MCF 10A (cell line): ENCODE data around the gene GBA3. TPM values are rescaled to one million over a fixed set of nuclear protein-coding genes. Genes with fewer than 3 reads are reported as not detected.

Experiments
- BruUV-seq: library from RNA; stranded (reverse); fragments of 400-500 nt; replicated peaks from 2 replicates; lab custom pipeline; 2021; lab: Mats Ljungman, UMichigan
- CTCF ChIA-PET: fragments of 300-600 bp; sonication (Branson Sonifier 250); formaldehyde crosslinking; extraction: SDS; loops from one replicate; lab custom pipeline; 2021; ENCODE audit warnings: antibody characterized with exemption, inconsistent platforms; lab: Yijun Ruan, JAX
- POLR2A ChIA-PET: fragments of 300-600, 350-650 bp; sonication (Branson Sonifier 250); formaldehyde crosslinking; extraction: SDS; loops from one replicate; lab custom pipeline; 2020; ENCODE audit warnings: antibody characterized with exemption, inconsistent platforms; lab: Yijun Ruan, JAX
- DNase-seq: peaks from one replicate; pipeline ENCODE4 v3.0.0-alpha.2; 2018; ENCODE audit not compliant: unreplicated experiment
- H3K27ac Mint-ChIP-seq: one replicate; pipeline ENCODE4 v1.8.0; 2022; ENCODE audit warnings: mild to moderate bottlenecking, low read depth, mixed read lengths; ENCODE audit not compliant: unreplicated experiment
- H3K27me3 Mint-ChIP-seq: one replicate; pipeline ENCODE4 v1.8.0; 2022; ENCODE audit warnings: mixed read lengths; ENCODE audit not compliant: insufficient read depth, unreplicated experiment
- H3K36me3 Mint-ChIP-seq: one replicate; pipeline ENCODE4 v1.8.0; 2022; ENCODE audit warnings: mild to moderate bottlenecking, moderate library complexity, mixed read lengths; ENCODE audit not compliant: insufficient read depth, unreplicated experiment
- H3K4me1 Mint-ChIP-seq: one replicate; pipeline ENCODE4 v1.8.0; 2022; ENCODE audit warnings: mixed read lengths; ENCODE audit not compliant: insufficient read depth, unreplicated experiment
- H3K4me3 Mint-ChIP-seq: one replicate; pipeline ENCODE4 v1.8.0; 2022; ENCODE audit warnings: mild to moderate bottlenecking, moderate library complexity, mixed read lengths; ENCODE audit not compliant: unreplicated experiment
- H3K9me3 Mint-ChIP-seq: one replicate; pipeline ENCODE4 v1.8.0; 2022; ENCODE audit warnings: mixed read lengths; ENCODE audit not compliant: unreplicated experiment
- CTCF ChIP-seq: fragments of 200-600 bp; IDR thresholded peaks from one replicate; pipeline ENCODE4 v1.8.0; 2022; ENCODE audit warnings: antibody characterized with exemption, mild to moderate bottlenecking; ENCODE audit not compliant: unreplicated experiment
- intact Hi-C: fragments of 100-400 bp; cut with micrococcal nuclease; formaldehyde crosslinking; loops from 2 replicates; pipeline ENCODE4 v1.14.1; 2022
- total RNA-seq: library from RNA; stranded (reverse); gene quantifications from 2 replicates; pipeline ENCODE4 v1.2.3, GENCODE V29; 2022

GBA3 gene
- total RNA-seq, 1 experiment from 2014 or later = not detected

- H3K9me3 Mint-ChIP-seq = no peaks in the 10 kb centered on the region
- H3K4me3 Mint-ChIP-seq = peak overlapping the region; percentile 20
- peak; percentile 58 for DNase-seq
- ChIA-PET POLR2A (no interaction called here), CTCF (interaction anchor here (0.6 to 1.1 kb wide), 2 partner anchors 63 to 259 kb away, joined by 3 read pairs; no protein-coding TSS in a partner anchor)
- H3K4me1 Mint-ChIP-seq = peaks cover 4% of the 10 kb centered on the region
- BruUV-seq = no TSS peak
- no peaks in the 10 kb centered on the region for H3K27me3 Mint-ChIP-seq
- H3K36me3 Mint-ChIP-seq = no peaks in the 10 kb centered on the region
- intact Hi-C loops = no loop called here
- H3K27ac Mint-ChIP-seq = peak overlapping the region; percentile 59
- no peak for TF ChIP-seq CTCF
Observed at GRCh38 chr4:22668301-22668700, 24.4 kb upstream of the GBA3 start.

- Mint-ChIP-seq H3K27ac (peak overlapping the region; percentile 59), H3K4me3 (peak overlapping the region; percentile 20), H3K27me3 (no peaks in the 10 kb centered on the region), H3K36me3 (no peaks in the 10 kb centered on the region), H3K4me1 (peaks cover 6% of the 10 kb centered on the region), H3K9me3 (no peaks in the 10 kb centered on the region)
- BruUV-seq = no TSS peak
- no peak for DNase-seq
- ChIA-PET POLR2A (no interaction called here), CTCF (interaction anchor here (0.6 to 1.0 kb wide), 2 partner anchors 63 to 279 kb away, joined by 3 read pairs; no protein-coding TSS in a partner anchor)
- TF ChIP-seq CTCF = no peak
- intact Hi-C loops = no loop called here
Observed at GRCh38 chr4:22668702-22669101, 24.0 kb upstream of the GBA3 start.

GRCh38 chr4:22670956-22671355, 21.8 kb upstream of the GBA3 start:
- Mint-ChIP-seq H3K27ac (no peak overlapping the region), H3K27me3 (no peaks in the 10 kb centered on the region), H3K4me1 (peaks cover 6% of the 10 kb centered on the region), H3K4me3 (no peak overlapping the region), H3K36me3 (no peaks in the 10 kb centered on the region), H3K9me3 (no peaks in the 10 kb centered on the region)
- DNase-seq = peak; percentile 20
- POLR2A ChIA-PET = interaction anchor here (0.7 to 1.1 kb wide), 2 partner anchors 8 kb away, joined by 3 read pairs; no protein-coding TSS in a partner anchor
- TF ChIP-seq CTCF = no peak
- CTCF ChIA-PET = interaction anchor here (1.0 kb wide), 1 partner anchor 10 kb away, joined by 3 read pairs; no protein-coding TSS in a partner anchor
- intact Hi-C loops = no loop called here
- no TSS peak for BruUV-seq

GRCh38 chr4:22672519-22672918, 20.2 kb upstream of the GBA3 start:
- no TSS peak for BruUV-seq
- intact Hi-C loops = no loop called here
- no peaks in the 10 kb centered on the region for H3K27me3 Mint-ChIP-seq
- CTCF ChIA-PET = interaction anchor here (1.0 to 1.8 kb wide), 5 partner anchors 10 to 883 kb away, joined by 3 to 6 read pairs (median 5); partner anchors contain the start of gene GBA3
- DNase-seq = no peak
- no peak overlapping the region for H3K27ac Mint-ChIP-seq
- peaks cover 6% of the 10 kb centered on the region for H3K4me1 Mint-ChIP-seq
- POLR2A ChIA-PET = interaction anchor here (1.1 kb wide), 1 partner anchor 9 kb away, joined by 3 read pairs; no protein-coding TSS in a partner anchor
- H3K36me3 Mint-ChIP-seq = no peaks in the 10 kb centered on the region
- no peaks in the 10 kb centered on the region for H3K9me3 Mint-ChIP-seq
- H3K4me3 Mint-ChIP-seq = no peak overlapping the region
- TF ChIP-seq CTCF = no peak
